AG09319 (cell line): ENCODE data around the gene EP400.

Experiments used
- DNase-seq: peaks from one replicate; pipeline ENCODE4 v3.0.0-alpha.2; 2010; ENCODE audit warnings: low read depth; ENCODE audit errors: extremely low read depth
- CTCF ChIP-seq: IDR thresholded peaks from 2 replicates; pipeline ENCODE4 v1.5.1; 2011; ENCODE audit warnings: low read depth, mild to moderate bottlenecking, inconsistent platforms, low read length, moderate library complexity

Gene EP400

GRCh38 chr12:132064631-132065030 is 114.9 kb downstream of the EP400 start:
- DNase-seq, result no peak
- no peak for TF ChIP-seq CTCF

- no peak for DNase-seq
- no peak for TF ChIP-seq CTCF
These were observed 115.5 kb downstream of the EP400 start for GRCh38 chr12:132065203-132065602.

GRCh38 chr12:132065609-132066344 is 116.0 kb downstream of the EP400 start:
- no peak for DNase-seq
- TF ChIP-seq CTCF, result no peak

- DNase-seq, result no peak
- no peak for TF ChIP-seq CTCF
These were observed 116.6 kb downstream of the EP400 start for GRCh38 chr12:132066345-132066685.

GRCh38 chr12:132066749-132067148 is 117.0 kb downstream of the EP400 start:
- no peak for DNase-seq
- TF ChIP-seq CTCF, result no peak

- no peak for TF ChIP-seq CTCF
- DNase-seq, result no peak
These were observed 117.4 kb downstream of the EP400 start for GRCh38 chr12:132067182-132067581.

GRCh38 chr12:132068250-132068649 is 118.5 kb downstream of the EP400 start:
- TF ChIP-seq CTCF, result no peak
- DNase-seq, result no peak
